ENCODE results near the gene TAAR9.

Gene TAAR9

GRCh38 chr6:132537977-132538376, at the start of gene TAAR9:
Gene TAAR9, plus strand, starts transcription at chr6:132538277. Its CDS starts 13 bp downstream, at chr6:132538290.
- DNase-seq: no peak

- no peak for DNase-seq
Observed at GRCh38 chr6:132489376-132489775, 48.7 kb upstream of the TAAR9 start.

GRCh38 chr6:132490024-132490423, 48.1 kb upstream of the TAAR9 start:
- DNase-seq: no peak

- DNase-seq: no peak
Observed at GRCh38 chr6:132490478-132491204, 47.4 kb upstream of the TAAR9 start.

GRCh38 chr6:132491303-132491702, 46.8 kb upstream of the TAAR9 start:
- no peak for DNase-seq

DNA sequence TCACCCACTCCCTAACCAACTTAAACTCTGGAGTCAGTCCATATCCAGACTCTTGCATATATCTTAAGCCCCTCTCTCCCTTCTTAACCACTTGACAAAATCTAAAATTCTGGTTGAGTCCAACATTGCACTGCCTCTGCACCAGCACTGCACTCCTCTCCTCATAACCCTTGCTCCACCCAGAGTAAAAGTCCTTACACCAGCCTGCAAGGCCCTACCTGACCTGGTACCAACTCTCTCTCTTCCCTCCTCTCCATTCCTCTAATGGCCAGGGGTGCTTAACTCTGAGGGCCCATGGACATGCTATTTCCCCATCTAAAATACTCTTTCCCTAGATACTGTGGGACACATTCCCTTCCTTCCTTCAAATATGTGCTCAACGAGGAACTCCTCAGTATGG, 46.2 kb upstream of the TAAR9 start:
- no peak for DNase-seq

GRCh38 chr6:132494954-132495353, 43.1 kb upstream of the TAAR9 start:
- DNase-seq: no peak

DNA sequence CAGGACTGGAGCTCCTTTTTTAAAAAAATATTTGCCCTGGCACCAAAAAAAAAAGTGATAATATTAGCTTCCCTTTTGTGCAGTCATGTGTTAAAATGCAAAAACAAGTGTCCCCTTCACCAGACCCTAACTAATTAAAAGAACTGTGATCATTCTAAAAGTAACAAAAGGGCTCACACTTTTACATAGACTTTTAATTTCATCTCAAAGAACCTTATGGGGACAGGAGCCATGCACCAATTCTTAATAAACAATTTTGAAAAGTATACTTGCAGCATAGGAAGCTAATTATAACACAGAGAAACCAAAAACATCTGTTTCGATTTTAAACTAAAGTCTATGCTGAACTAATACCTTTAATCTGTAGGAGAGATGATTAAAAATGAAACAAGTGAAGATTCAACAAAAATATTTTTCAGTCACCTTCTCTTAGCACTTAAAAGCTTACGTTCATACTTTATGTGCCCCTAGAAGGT, 42.4 kb upstream of the TAAR9 start:
- no peak for DNase-seq

- DNase-seq: no peak
Observed at GRCh38 chr6:132496519-132497180, 41.4 kb upstream of the TAAR9 start.

DNA sequence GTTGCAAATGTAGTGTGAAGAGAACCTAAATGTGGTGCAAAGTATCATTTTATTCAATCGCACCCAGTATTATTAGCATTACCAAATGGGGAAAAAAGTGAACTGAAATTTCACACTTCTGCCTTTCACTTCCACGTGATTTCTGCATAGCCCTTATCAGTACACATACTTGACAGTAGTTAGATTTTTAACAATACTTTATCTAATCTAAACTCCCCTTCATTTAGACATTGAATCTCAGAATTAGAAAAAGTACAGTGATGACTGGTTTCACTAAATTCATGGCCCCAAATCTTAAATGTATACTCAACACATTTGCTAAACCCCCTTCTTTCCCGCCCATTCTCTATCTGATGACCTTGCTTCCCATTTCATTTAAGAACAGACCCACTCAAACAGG, 39.4 kb upstream of the TAAR9 start:
- DNase-seq: no peak

- DNase-seq: no peak
Observed at GRCh38 chr6:132499757-132500156, 38.3 kb upstream of the TAAR9 start.

- no peak for DNase-seq
Observed at GRCh38 chr6:132504757-132505156, 33.3 kb upstream of the TAAR9 start.

- no peak for DNase-seq
Observed at GRCh38 chr6:132505158-132505557, 32.9 kb upstream of the TAAR9 start.

GRCh38 chr6:132506461-132506860, 31.6 kb upstream of the TAAR9 start:
- no peak for DNase-seq

GRCh38 chr6:132506869-132507808, 30.9 kb upstream of the TAAR9 start:
- DNase-seq: no peak

GRCh38 chr6:132511210-132511830, 26.8 kb upstream of the TAAR9 start:
- DNase-seq: no peak

GRCh38 chr6:132511831-132512220, 26.3 kb upstream of the TAAR9 start:
- DNase-seq: no peak

DNA sequence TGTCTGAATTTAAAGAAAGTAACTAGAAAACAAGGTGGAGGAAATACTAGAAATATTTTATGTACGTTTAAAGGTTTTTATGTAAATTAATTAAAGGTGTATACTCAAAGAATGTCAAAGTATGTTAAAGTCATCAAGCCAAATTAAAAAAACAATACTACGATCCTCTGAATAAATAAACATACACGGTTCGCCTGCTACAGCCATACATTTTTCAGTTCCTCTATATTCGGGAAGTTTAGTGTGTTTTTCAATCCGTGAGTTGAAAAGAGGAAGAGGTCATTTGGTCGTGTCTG, 25.8 kb upstream of the TAAR9 start:
- no peak for DNase-seq

DNA sequence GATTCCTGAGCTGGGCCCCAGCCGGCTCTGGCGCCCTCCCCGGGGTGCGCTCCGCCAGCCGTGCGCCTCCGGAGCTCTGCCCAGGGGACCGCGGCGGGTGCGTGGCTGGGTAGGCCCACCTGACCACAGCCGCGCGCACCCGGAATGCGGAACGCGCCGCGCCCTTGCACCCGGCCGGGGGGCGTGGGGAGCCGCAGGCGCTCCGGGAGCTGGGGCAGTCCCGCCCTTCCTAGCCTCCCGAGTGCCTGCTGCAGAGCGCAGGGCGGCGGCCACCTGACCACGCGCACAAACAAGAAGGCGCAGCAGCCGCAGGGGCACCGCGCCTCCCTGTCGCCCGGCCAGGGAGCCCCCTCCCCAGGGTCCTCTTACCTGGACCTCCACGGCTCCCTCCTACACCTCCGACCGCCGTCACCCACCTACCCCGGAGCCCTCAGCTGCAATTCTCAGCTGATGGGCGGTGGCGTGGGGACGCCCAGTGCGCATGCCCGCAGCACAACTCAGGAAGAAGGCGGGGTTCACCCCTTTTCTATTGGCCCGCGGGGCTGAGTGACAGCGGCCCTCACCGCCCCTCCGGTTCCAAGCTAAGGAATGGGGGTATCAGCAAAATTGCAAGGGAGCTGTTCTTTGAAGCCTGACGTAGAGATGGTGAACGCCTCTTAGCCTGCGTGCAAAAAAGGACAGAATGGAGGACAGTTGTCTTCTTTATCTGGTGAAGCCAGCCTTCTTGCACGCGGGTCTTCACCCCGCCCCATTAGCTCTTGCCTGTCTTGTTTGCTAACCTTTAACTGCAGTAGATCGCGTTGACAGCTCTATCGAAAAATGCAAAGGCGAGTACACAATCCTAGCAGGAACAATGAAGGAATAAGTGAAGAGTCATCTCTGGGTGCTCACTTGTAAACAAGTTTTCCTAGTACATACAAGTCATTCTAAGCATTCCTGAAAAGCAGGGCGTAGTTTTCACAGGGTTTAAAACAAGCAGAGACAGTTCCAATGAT, 25.1 kb upstream of the TAAR9 start, which contains the start of gene STX7:
TSS of gene STX7 (minus strand) at position 479 of the 995 bp plus-strand sequence. CDS start 9,586 bp downstream, outside the sequence.
- DNase-seq: peak; percentile 89

DNA sequence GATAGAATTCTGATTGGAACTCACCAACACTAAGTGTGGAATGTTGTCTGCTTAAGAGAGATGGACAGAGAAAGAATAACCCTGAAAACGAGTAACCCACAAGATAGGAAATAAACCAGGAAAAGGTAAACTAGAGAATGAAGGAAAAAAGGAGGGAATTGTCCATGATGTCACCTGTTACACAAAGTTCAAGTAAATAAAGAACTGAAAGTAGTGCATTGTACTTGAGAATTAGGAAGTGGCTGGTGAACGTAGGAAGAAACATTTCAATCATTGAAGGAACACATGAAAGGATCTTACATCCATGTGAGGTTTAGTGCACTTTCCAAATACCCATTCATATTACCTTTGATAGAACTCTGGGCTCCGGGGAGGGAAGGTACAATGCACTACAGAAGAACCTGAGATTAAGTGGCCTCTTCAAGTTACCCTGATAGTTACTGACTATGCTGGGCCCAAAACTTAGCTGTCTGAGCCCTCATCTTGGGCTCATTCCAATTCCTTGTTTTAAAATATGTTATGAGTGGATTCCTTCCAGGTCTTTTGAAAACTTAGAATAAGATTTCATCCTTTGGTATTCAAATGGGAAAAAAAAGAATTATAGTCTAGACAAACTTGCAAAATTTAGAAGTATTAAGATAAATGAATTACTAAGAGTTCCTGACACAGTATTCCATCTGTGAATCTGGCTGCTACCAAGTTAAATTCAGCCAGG, 24.1 kb upstream of the TAAR9 start:
- no peak for DNase-seq

DNA sequence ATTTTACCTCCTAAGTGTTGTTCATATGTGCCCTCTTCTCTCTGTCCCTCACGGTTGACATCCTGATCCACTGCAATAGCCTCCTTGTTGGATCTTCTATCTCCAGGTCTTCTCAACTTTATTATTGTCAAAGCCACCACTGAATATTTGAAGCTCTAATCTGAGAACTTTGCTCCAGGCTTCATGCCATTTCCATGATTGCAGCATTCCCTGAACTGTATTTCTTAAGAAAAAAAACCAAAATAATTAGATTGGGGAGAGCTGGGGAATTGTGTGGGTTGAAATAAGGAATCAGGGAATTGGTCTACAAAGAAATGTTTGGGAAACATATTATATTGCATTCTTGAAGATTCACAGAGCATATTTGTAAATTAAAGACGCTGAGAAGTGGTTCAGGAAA, 22.7 kb upstream of the TAAR9 start:
- DNase-seq: no peak
